Keratinocyte (primary cell): ENCODE measurements around the gene GLI3. TPM values are rescaled to one million over a fixed set of nuclear protein-coding genes. Genes with fewer than 3 reads are reported as not detected.

ENCODE experiments used
- DNase-seq: peaks from one replicate; pipeline ENCODE4 v3.0.0-alpha.2; 2011; ENCODE audit warnings: low read depth, missing footprints, low spot score
- FAIRE-seq: peaks from 2 replicates; lab custom pipeline; 2011; peaks lifted over from hg19 to GRCh38; lab: Jason Lieb, UNC
- H2AFZ ChIP-seq: 2 replicates; pipeline ENCODE4 v1.6.0; 2012; ENCODE audit warnings: low read length, control low read depth, inconsistent platforms; ENCODE audit not compliant: control insufficient read depth
- H3K27ac ChIP-seq: 2 replicates; pipeline ENCODE4 v1.5.1; 2011; ENCODE audit warnings: low read length; ENCODE audit not compliant: control insufficient read depth, insufficient read depth
- H3K27me3 ChIP-seq: 3 replicates; pipeline ENCODE4 v1.6.0; 2011; ENCODE audit warnings: low read length; ENCODE audit not compliant: control insufficient read depth, insufficient read depth; ENCODE audit errors: extremely low read depth
- H3K36me3 ChIP-seq, 2 experiments: 2 replicates in 1 of 2; 3 replicates in 1 of 2; pipeline ENCODE4 v1.5.1; 2011; ENCODE audit warnings: low read length in 2 of 2, mild to moderate bottlenecking in 1 of 2; ENCODE audit not compliant: control insufficient read depth in 2 of 2, insufficient read depth in 2 of 2; ENCODE audit errors: extremely low read depth in 1 of 2
- H3K4me1 ChIP-seq: 3 replicates; pipeline ENCODE4 v1.5.1; 2011; ENCODE audit warnings: low read length; ENCODE audit not compliant: control insufficient read depth, insufficient read depth; ENCODE audit errors: extremely low read depth
- H3K4me2 ChIP-seq: 3 replicates; pipeline ENCODE4 v1.6.0; 2011; ENCODE audit warnings: low read depth, low read length; ENCODE audit not compliant: control insufficient read depth, insufficient read depth; ENCODE audit errors: extremely low read depth
- H3K4me3 ChIP-seq, 3 experiments: fragments of 200-600 bp in 1 of 3; sonication (generic) in 1 of 3; 2 replicates in 2 of 3; 3 replicates in 1 of 3; pipeline ENCODE4 v1.5.1; 2011 to 2016; ENCODE audit warnings: low read length in 3 of 3, mild to moderate bottlenecking in 3 of 3, control low read depth in 2 of 3, inconsistent platforms in 1 of 3, low read depth in 1 of 3, mixed read lengths in 1 of 3, mixed run types in 1 of 3, moderate library complexity in 1 of 3; ENCODE audit not compliant: control insufficient read depth in 2 of 3, insufficient read depth in 2 of 3; ENCODE audit errors: extremely low read depth in 1 of 3
- H3K79me2 ChIP-seq: 2 replicates; pipeline ENCODE4 v1.6.0; 2012; ENCODE audit warnings: low read length; ENCODE audit not compliant: control insufficient read depth, insufficient read depth
- H3K9ac ChIP-seq: 3 replicates; pipeline ENCODE4 v1.6.0; 2011; ENCODE audit warnings: low read length; ENCODE audit not compliant: control insufficient read depth, insufficient read depth; ENCODE audit errors: extremely low read depth
- H3K9me1 ChIP-seq: 3 replicates; pipeline ENCODE4 v1.6.0; 2011; ENCODE audit warnings: low read length; ENCODE audit not compliant: control insufficient read depth, insufficient read depth; ENCODE audit errors: extremely low read depth
- H3K9me3 ChIP-seq: 2 replicates; pipeline ENCODE4 v1.5.1; 2012; ENCODE audit warnings: low read depth, low read length; ENCODE audit not compliant: control insufficient read depth
- H4K20me1 ChIP-seq: 3 replicates; pipeline ENCODE4 v1.6.0; 2011; ENCODE audit warnings: low read length; ENCODE audit not compliant: control insufficient read depth, insufficient read depth; ENCODE audit errors: extremely low read depth
- CTCF ChIP-seq, 3 experiments: IDR thresholded peaks in 1 of 3; conservative IDR thresholded peaks in 1 of 3; optimal IDR thresholded peaks in 1 of 3; 2 replicates in 2 of 3; 3 replicates in 1 of 3; pipeline versions ENCODE3 to v1.5.1; 2011; ENCODE audit warnings: low read length in 3 of 3, mild to moderate bottlenecking in 3 of 3, moderate library complexity in 2 of 3, control low read depth in 1 of 3, inconsistent platforms in 1 of 3; ENCODE audit not compliant: insufficient read depth in 2 of 3; ENCODE audit errors: extremely low read depth in 1 of 3
- EZH2 ChIP-seq: IDR thresholded peaks from one replicate; pipeline ENCODE4 v1.6.1; 2012; ENCODE audit warnings: inconsistent platforms, mild to moderate bottlenecking, low read length, moderate library complexity
- dilution Hi-C: fragments of 300-500 bp; cut with MboI; formaldehyde crosslinking; loops from one replicate; pipeline ENCODE4 v1.7.0; 2020; ENCODE audit warnings: low sequenced_read_pairs; ENCODE audit not compliant: extremely low pct_ligation_motif_present
- polyA plus RNA-seq, 5 experiments: library from polyadenylated mRNA; depleted of rRNA in 3 of 5; stranded (reverse) in 3 of 5; stranded (forward) in 1 of 5; unstranded in 1 of 5; fragments of >200 nt; gene quantifications; 1 replicate in 1 of 5; 2 replicates in 3 of 5; 3 replicates in 1 of 5; pipeline versions ENCODE4 v1.2.1 to v1.2.3, GENCODE V29; 2011 to 2012; ENCODE audit warnings: missing spikeins in 2 of 5, low read depth in 1 of 5, low replicate concordance in 1 of 5

Gene GLI3
- polyA plus RNA-seq, 1 donor (not counting 4 experiments of a cell fraction or from before 2014, with no cell fraction given) = 3.6 TPM

GRCh38 chr7:42027521-42027920 lies 209.5 kb downstream of the GLI3 start:
- H3K9me1 ChIP-seq = no peaks in the 10 kb centered on the region
- no peaks in the 10 kb centered on the region for H3K4me1 ChIP-seq
- H3K27ac ChIP-seq = no peak overlapping the region
- no peak for TF ChIP-seq EZH2
- TF ChIP-seq CTCF (optimal IDR thresholded peaks at IDR 0.05 in 1 of 3, IDR thresholded peaks at IDR 0.05 in 1 of 3, conservative IDR thresholded peaks at IDR 0.05 in 1 of 3; ENCODE audit: extremely low read depth in 1 of 3, insufficient read depth in 2 of 3, low read length in 3 of 3) = no peak
- H3K9me3 ChIP-seq = no peaks in the 10 kb centered on the region
- H3K9ac ChIP-seq = no peak overlapping the region
- dilution Hi-C loops = no loop called here
- H3K36me3 ChIP-seq = peaks cover 10 to 18% of the 10 kb centered on the region in 2 experiments
- no peak overlapping the region for H3K4me2 ChIP-seq
- no peak for FAIRE-seq
- H3K4me3 ChIP-seq = no peak overlapping the region
- H4K20me1 ChIP-seq = no peaks in the 10 kb centered on the region
- no peak for DNase-seq
- H2AFZ ChIP-seq = no peak overlapping the region
- no peaks in the 10 kb centered on the region for H3K79me2 ChIP-seq
- H3K27me3 ChIP-seq = no peaks in the 10 kb centered on the region

- FAIRE-seq (no peak), DNase-seq (no peak)
- Histone ChIP-seq H3K9ac (no peak overlapping the region), H3K9me3 (no peaks in the 10 kb centered on the region), H3K9me1 (no peaks in the 10 kb centered on the region), H3K4me2 (no peak overlapping the region), H3K4me1 (no peaks in the 10 kb centered on the region), H3K36me3 (peaks cover 10 to 18% of the 10 kb centered on the region in 2 experiments), H4K20me1 (no peaks in the 10 kb centered on the region), H3K27me3 (no peaks in the 10 kb centered on the region), H3K4me3 (no peak overlapping the region), H3K79me2 (no peaks in the 10 kb centered on the region), H2AFZ (no peak overlapping the region), H3K27ac (no peak overlapping the region)
- TF ChIP-seq CTCF (optimal IDR thresholded peaks at IDR 0.05 in 1 of 3, IDR thresholded peaks at IDR 0.05 in 1 of 3, conservative IDR thresholded peaks at IDR 0.05 in 1 of 3; ENCODE audit: extremely low read depth in 1 of 3, insufficient read depth in 2 of 3, low read length in 3 of 3) = no peak
- no peak for TF ChIP-seq EZH2
- dilution Hi-C loops = no loop called here
Observed at GRCh38 chr7:42026622-42027197, 210.3 kb downstream of the GLI3 start.
